Osteocyte (in vitro differentiated cells): ENCODE results near the gene ITGA11. TPM values are rescaled to one million over a fixed set of nuclear protein-coding genes. Genes with fewer than 3 reads are reported as not detected.

Experiments
- DNase-seq: peaks from one replicate; pipeline ENCODE4 v3.0.0; 2021; ENCODE audit warnings: mixed read lengths; ENCODE audit not compliant: unreplicated experiment; ENCODE audit errors: extremely low spot score
- H3K27ac Mint-ChIP-seq: one replicate; pipeline ENCODE4 v1.8.0; 2021; ENCODE audit warnings: mild to moderate bottlenecking, mixed read lengths; ENCODE audit not compliant: unreplicated experiment
- H3K27me3 Mint-ChIP-seq: one replicate; pipeline ENCODE4 v1.8.0; 2021; ENCODE audit warnings: mixed read lengths; ENCODE audit not compliant: unreplicated experiment
- H3K36me3 Mint-ChIP-seq: one replicate; pipeline ENCODE4 v1.8.0; 2021; ENCODE audit warnings: mixed read lengths; ENCODE audit not compliant: unreplicated experiment
- H3K4me1 Mint-ChIP-seq: one replicate; pipeline ENCODE4 v1.8.0; 2021; ENCODE audit warnings: mixed read lengths; ENCODE audit not compliant: unreplicated experiment
- H3K4me3 Mint-ChIP-seq: one replicate; pipeline ENCODE4 v1.8.0; 2021; ENCODE audit warnings: mild to moderate bottlenecking, moderate library complexity, mixed read lengths; ENCODE audit not compliant: unreplicated experiment
- H3K9me3 Mint-ChIP-seq: one replicate; pipeline ENCODE4 v1.8.0; 2021; ENCODE audit warnings: mixed read lengths; ENCODE audit not compliant: unreplicated experiment
- CTCF ChIP-seq: fragments of 200-600 bp; sonication (generic); IDR thresholded peaks from 2 replicates; pipeline ENCODE4 v1.5.0; 2021; ENCODE audit warnings: antibody characterized with exemption, mild to moderate bottlenecking, moderate library complexity
- total RNA-seq: library from RNA; stranded (reverse); gene quantifications from 2 replicates; pipeline ENCODE4 v1.2.1, GENCODE V29; 2021

The ITGA11 gene
- total RNA-seq, 1 donor from 2014 or later: 1,149 TPM

GRCh38 chr15:68304589-68305337, 127.2 kb downstream of the ITGA11 start:
- H3K4me1 Mint-ChIP-seq: peaks cover 62% of the 10 kb centered on the region
- no peak overlapping the region for H3K4me3 Mint-ChIP-seq
- DNase-seq: no peak
- H3K36me3 Mint-ChIP-seq: peaks cover 70% of the 10 kb centered on the region
- H3K9me3 Mint-ChIP-seq: no peaks in the 10 kb centered on the region
- TF ChIP-seq CTCF: no peak
- H3K27ac Mint-ChIP-seq: peak overlapping the region; percentile 96
- no peaks in the 10 kb centered on the region for H3K27me3 Mint-ChIP-seq

- no peak for TF ChIP-seq CTCF
- no peaks in the 10 kb centered on the region for H3K27me3 Mint-ChIP-seq
- H3K9me3 Mint-ChIP-seq: no peaks in the 10 kb centered on the region
- peaks cover 64% of the 10 kb centered on the region for H3K36me3 Mint-ChIP-seq
- DNase-seq: no peak
- no peak overlapping the region for H3K4me3 Mint-ChIP-seq
- peak overlapping the region; percentile 96 for H3K27ac Mint-ChIP-seq
- peaks cover 58% of the 10 kb centered on the region for H3K4me1 Mint-ChIP-seq
Measured at GRCh38 chr15:68303560-68304436, 128.2 kb downstream of the ITGA11 start.

- no peaks in the 10 kb centered on the region for H3K9me3 Mint-ChIP-seq
- no peak for DNase-seq
- H3K36me3 Mint-ChIP-seq: peaks cover 61% of the 10 kb centered on the region
- peaks cover 55% of the 10 kb centered on the region for H3K4me1 Mint-ChIP-seq
- no peaks in the 10 kb centered on the region for H3K27me3 Mint-ChIP-seq
- H3K4me3 Mint-ChIP-seq: no peak overlapping the region
- H3K27ac Mint-ChIP-seq: peak overlapping the region; percentile 66
- TF ChIP-seq CTCF: no peak
Measured at GRCh38 chr15:68303134-68303533, 128.8 kb downstream of the ITGA11 start.

DNA sequence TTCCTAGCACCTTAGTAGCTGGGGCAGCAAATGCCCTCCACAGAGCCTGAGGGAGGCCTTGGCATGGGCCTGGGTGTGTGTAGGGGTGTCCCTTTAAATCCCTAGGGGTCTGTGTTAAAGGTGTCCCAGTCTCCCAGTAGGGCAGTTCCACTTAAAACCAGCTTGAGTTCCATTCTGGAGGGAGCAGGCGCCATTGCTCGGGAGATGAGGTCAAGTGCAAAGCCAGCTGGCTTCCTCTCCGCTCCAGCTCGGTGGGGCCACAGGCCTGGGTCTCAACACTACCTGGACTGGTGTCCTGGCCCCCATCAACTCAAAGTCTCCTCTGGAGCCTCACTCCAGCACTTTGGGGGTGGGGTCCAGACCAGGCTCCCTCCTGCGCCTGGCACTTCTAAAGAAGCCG, 129.2 kb downstream of the ITGA11 start:
- Mint-ChIP-seq H3K4me3 (no peak overlapping the region), H3K4me1 (peaks cover 54% of the 10 kb centered on the region), H3K27ac (peak overlapping the region; percentile 66), H3K36me3 (peaks cover 61% of the 10 kb centered on the region), H3K9me3 (no peaks in the 10 kb centered on the region), H3K27me3 (no peaks in the 10 kb centered on the region)
- no peak for TF ChIP-seq CTCF
- no peak for DNase-seq

- no peaks in the 10 kb centered on the region for H3K9me3 Mint-ChIP-seq
- H3K36me3 Mint-ChIP-seq: peaks cover 59% of the 10 kb centered on the region
- H3K27ac Mint-ChIP-seq: peak overlapping the region; percentile 83
- no peak for TF ChIP-seq CTCF
- no peak overlapping the region for H3K4me3 Mint-ChIP-seq
- no peak for DNase-seq
- H3K27me3 Mint-ChIP-seq: no peaks in the 10 kb centered on the region
- peaks cover 42% of the 10 kb centered on the region for H3K4me1 Mint-ChIP-seq
Measured at GRCh38 chr15:68301301-68301700, 130.7 kb downstream of the ITGA11 start.
